NCI-H1417 (cell line): ENCODE data around the gene CLEC18B.
"Not testable (repeated sequence)": the region's sequence is repeated elsewhere in the genome, so short reads cannot be mapped to it uniquely, and the experiment has no call there.

Experiments used
- DNase-seq, 3 experiments: peaks; one replicate each; lab custom pipeline; 2025; lab: John Stamatoyannopoulos, UW

Gene CLEC18B

DNA sequence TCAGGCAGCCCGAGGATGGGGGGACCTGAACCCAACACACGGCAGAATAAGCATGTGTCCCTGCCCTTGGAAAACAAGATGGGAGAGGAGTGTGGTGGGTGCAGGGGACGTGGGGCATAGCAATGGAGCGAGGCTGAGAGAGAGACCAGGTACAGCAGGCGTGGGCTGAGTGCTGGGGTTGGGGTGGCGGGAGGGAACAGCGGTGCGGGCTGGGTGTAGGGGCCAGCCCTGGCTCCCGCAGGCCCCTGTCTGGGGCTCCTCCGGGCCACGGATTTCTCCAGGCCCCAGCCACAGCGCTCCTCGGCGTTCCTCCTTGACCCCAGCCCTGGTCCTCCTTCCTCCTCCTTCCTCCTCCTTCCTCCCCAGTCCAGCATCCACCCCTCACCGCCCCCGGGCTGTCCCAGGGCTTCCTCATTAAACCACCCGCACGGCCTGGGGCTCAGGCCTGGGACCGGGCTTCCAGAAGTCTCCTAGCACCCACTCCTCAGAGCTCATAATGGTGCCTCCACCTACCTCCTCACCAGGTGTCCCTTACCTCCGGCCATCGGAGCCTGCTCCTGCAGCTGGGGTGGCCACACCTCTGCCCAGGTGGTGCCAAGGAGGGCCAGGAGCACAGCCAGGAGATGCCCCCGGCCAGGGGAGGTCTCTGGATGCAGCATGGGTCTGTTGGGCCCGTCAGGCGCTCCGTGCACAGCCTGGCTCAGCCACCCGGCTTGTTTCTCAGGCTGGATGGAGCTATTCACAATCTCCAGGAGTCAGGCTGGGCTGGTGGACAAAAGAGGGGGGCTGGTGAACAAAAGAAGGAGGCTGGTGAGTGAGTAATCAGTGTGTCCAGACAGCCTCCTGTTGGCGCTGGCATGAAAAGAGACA, at the start of gene CLEC18B:
Gene CLEC18B, minus strand, starts transcription at position 867 of the 870 bp plus-strand sequence. Its CDS starts 208 bp downstream, at position 659.
- not testable (repeated sequence) for DNase-seq

DNA sequence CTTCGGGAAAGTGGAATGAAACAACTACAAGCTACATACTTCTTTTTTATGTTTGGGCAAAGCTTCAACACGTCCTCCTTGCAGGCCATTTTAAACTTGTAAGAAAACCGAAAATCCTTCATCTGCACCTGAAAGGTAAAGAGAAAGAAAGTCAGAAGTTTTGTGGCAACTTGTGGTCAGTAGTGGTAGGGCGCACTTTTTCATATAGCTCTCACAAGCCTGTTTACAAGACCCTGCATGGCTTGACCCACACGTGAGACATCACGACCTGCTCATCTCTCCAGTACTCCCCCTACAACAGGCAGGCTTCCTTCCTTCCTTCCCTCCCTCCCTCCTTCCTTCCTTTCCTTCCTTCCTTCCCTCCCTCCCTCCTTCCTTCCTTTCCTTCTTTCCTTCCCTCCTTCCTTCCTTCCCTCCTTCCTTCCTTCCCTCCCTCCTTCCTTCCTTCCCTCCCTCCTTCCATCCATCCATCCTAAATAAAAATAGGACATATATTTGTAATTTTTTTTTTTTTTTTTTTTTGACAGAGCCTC, 48.7 kb upstream of the CLEC18B start:
- no peak for DNase-seq

DNA sequence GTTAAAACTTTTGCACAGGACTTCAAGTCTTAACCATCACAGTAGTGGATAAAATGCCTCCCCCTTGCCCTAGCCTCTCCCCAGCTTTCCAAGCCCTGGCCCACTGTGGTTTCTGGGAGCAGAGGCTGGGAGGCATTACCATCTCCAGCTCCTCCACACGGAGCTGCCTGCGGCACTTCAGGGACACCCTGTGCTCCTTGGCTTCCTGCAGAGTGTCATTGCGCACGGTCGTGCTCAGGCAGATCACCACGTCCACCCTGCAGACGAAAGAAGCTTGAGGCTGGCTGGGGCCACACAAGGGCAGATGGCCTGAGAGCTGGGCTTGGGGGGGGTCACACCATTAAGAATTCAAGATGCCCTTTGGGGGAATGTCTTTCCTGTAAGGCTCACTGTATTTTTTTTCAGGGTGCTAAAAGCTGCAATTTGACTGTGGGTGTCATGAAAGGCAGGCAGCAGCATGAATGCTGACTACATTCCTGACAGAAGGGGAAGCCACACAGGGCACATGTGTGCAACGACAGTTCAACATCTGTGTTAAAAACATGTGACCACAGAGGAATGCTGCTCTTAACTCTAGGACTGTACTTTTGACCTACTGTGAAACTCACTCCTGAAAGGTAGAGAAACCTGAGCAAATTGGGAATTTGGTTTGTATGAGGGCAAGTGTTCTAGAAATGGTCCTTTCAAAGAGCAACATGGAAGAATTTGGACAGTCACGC, 47.7 kb upstream of the CLEC18B start:
- DNase-seq, result no peak

DNA sequence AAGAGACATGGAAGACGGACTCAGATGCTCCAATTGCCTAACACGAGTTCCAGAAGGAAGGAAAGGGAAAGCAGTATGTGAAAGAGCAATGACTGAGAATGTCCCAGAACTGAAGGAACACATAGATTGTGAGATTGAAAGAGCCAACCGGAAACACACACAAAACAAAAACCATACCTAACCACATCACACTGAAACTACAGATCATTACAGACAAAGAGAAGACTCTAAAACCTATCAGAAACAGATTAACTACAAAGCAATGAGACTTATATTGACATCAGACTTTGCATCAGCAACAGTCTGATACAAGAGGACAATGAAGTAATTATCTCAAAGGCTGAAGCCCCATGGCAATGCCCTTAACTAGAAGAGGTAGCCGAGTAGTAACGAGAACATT, 45.6 kb upstream of the CLEC18B start:
- no peak for DNase-seq

DNA sequence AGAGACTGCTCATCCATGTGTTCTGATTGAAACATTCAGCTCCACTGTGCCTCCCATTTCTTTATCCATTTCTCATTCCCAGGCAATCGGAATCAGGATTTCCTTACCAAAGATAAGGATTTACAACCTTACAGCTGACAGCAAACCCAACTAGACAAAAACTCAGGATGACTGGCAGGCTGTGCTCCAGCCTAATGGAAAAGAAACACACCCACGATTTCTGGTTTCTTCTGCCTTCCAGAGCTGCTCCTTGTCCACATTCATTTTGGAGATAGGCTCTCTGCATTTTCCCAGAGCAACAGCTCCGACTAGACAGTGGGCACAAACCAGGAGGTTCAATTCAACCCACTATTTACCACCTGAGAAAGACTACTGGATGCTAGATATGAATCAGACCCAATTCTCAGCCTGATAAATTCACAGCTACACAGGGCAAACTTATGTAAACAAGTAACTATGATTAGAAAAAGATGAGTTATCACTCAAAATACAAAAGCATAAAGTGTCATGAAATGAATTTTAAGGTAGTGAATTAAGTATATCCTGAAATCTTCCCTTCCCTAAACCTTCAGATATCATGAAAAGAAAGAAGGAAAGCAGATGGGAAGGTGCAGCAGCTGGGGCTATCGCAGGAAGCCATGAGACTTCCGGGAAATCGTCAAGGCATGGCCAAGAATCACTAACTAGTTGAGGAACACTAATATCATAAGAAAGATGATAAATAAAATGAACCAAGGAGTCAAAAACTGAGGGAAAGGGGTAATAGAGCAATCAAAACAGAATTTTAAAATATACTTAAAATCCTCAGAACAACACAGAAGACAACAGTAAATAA, 44.8 kb upstream of the CLEC18B start:
- no peak for DNase-seq

DNA sequence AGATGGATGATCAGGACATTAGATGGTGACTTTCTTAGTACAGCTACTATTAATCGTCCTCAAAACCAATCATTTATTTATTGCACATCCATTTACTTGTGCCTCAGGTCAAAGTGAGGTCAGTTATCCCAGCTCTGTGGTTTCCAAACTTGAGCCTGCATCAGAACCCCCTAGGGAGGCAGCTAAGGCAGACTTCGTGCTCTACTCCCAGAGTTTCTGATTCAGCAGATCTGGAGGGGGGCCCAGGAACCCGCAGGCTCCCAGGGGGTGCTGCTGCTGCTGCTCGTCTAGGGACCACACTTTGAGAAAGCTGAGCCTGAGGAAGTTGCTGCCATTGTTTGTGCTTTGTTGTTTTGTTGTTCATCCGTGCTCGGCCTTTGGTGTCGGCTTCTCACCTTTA, 44.0 kb upstream of the CLEC18B start:
- no peak for DNase-seq

DNA sequence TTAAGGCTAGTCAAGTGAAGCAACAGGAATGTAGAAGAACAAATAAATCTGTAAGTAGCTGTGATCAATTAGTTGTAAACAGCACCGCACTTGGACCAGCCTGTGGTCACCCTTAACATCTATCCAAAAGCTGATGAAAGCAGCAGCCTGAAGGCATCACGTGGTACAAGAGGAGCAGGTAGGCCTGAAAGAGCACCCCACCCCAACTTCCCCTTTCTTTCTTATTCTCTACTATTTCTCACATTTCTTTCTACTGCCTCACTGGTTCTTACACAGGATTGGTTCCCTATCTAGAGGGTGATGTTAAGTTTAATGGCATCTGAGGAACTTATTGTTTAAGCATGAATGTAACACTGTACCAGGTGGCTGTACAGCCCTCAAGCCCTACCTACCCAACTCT, 42.6 kb upstream of the CLEC18B start:
- no peak for DNase-seq

DNA sequence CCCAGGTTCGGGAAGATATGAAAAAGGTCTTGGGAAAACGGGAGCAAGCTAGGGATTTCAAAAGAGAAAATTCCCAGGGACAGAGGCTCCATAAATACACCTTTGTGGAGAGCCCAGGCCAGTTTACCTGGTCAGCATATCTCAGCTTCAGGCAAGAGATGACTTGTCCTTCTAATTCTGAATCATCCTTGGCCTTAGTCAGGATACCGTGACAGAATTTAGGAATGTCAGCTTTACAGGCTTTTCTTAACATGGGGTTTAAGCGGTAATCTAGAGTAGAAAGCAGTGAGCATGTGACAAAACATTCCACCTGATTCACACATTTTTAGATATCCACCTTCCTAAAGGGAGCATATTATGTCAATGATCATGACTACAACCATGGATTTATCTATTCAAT, 41.1 kb upstream of the CLEC18B start:
- no peak for DNase-seq

DNA sequence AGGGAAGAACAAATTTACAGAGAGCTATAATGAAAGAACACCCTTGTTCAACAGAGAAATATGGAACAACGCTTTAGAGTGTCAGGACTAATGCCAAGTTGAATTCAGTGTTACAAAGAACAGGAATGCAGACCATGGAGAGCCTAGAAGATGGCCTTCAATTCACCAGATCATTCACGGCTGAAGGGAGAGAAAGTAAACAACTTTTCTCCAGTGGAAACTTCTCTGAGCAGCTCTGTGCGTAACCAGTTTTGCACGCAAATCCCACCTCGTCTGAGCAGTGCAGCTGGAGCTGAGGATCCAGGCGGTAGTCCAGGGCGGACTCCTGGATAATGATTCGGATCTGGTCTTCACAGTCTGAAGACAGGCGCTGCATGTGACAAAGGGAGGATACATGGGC, 40.5 kb upstream of the CLEC18B start:
- no peak for DNase-seq

DNA sequence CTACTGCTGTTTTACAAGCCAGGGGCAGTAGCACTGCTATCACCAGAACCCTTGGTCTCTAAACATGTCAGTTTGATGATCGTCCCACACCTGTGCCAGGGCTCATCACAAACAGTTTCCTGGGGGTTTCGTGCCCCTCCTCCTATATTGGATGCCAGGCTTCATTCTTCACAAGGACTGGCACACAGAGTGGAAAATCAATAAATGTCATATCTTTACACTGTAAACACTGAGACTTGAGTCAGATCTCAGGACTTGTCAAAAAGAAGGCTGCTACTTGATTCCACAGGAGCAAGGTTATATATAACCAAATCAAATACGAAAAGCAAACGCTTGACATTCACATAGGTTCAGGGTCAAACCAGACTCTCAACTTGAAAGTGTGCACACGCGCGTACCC, 39.3 kb upstream of the CLEC18B start:
- no peak for DNase-seq

DNA sequence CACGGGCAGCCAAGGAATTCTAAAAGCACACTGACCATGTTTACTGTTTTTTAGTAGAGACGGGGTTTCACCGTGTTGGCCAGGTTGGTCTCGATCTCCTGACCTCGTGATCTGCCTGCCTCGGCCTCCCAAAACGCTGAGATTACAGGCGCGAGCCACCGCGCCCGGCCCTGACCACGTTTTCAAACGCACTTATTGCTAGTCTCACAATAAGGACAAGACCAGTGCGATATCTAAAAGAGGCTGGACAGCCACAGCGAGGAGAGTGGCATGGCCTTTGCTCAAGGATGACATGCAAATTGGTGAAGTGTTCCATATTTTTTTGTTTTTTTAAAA, 35.0 kb upstream of the CLEC18B start:
- no peak for DNase-seq

DNA sequence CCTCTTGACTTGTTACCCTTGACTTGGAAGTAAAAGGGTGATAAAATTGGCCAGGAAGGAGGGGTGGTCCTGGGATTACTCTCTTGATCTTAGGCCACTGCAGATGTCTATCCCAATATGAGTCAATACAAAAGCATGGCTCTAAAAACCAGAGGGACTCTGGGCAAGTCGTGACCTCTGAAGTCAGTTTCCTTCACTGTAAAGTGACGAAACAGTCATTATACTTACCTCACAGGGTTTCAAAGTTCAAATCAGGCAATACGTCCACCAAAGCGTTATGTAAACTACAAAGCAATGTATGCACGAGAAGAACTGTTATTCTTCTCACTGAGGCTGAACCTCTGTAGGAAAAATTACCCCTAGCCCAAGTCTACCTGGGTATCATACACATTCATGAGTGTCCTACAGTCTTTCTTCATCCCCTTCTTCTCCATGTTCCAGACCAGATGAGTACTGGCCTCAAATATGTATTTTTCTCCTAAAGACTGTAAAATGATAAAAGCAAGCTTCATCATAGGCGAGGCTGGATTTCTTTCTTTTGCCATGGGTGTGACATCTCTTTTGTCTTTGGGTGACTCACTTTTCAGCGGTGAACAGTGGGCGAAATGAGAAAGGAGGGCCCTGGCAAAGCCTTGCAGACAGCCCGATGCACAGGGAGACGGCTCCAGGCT, 34.5 kb upstream of the CLEC18B start:
- DNase-seq, result no peak

DNA sequence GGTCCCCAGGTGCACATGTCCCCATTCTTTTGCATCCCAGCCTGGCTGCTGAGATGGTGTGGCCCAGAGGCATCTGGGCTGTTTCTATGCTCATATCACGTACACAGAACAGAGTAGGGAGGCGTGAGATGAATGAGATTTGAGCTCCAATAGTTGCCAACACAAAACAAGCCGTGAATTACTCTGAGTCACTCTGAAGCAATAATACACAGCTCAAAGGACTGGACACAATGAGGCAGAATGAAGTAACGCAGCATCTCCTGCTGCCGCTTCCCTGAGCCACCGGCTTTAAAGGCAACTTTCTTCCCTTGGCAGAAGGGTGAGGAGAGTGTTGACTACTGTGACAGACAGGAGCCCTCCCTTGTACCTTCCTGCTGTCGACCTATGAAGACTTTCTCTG, 33.9 kb upstream of the CLEC18B start:
- DNase-seq, result no peak

DNA sequence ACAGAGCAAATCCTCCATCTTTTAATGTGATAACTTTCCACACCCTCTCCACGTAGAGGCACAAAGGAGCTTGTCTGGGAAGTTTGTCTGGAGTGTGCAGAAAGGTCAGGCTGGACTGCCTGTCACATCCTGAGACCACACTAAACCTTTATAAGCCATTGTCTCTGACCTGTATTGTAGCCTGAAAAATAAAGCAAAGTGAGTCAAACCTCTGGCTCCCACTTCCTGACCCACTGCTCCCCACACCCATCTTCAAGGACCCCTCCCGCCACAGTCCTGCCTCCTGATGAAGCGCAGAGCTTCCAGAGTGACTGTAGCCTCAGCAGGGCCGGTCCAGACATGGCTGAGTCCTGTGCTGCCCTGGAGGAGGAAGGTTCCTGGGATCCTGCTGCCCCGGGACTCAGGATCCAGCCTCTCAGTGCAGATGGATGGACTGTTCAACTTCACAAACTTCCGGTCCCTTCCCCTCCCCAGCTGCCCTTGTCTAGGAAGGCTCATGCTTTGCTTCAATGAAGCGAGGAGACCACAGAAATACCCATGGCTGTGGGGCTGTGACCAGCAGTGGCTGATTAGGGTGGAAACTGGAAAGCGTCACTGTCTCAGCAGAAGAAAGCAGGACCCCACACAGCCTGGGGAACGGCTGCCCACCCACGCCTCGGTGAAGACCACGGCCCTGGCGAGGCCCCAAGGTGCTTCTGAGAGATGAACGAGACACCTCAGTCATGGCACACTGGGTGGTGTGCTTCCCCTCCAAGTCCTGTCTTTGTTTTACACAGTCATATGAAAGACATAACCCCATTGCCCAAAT, 30.9 kb upstream of the CLEC18B start:
- DNase-seq, result no peak

DNA sequence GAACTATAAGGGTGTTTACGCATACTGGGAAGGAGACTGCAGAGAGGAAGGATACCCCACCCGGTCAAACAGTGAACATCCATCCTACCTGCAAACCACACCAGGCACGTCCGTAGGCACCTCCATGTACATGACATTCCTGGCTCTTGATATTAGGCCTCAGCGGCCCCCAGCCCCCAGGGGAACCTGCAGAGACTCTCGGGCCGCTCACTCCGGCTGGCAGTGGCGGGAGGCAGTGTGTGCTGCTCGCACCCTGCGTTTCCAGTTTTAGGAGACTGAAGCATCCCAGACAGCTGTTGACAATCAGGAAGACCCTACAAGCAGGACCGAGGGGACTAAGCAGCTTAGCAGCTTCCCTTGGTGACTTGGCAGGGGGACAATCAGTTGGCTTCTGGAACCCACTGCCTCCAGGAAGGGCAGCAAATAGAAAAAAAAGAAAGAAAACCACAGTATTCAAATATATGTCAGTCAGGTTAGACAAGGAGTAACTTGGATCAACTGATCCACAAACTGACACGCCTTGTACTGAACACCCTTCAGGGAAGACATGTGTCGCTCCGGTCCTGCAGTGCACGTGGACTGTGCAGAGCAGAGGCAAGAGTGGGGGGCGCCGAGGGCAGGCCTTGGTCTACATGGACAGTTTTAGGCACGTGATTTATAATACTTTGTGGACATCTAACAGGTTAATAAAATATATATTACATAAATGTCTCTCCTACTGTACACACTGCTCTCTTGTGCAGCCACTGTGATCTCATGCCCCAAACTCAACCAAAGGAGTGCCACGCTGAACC, 29.9 kb upstream of the CLEC18B start:
- DNase-seq, result no peak

DNA sequence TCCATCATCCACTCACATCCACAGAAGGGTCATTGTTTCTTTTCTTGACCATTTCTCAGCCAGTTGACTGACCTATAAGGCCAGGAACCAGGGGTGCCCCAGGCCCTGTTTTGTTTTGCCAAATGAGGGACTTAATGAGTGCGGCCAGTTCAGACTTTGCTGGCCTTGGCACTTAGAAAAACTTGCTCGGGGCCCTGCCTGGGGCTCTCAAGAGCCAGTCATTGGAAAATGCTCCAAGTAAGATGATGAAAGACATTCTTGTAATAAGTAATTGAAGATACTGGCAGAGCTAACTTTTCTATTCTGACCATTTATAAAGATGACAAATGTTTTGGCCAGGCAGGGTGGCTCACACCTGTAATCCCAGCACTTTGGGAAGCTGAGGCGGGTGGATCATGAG, 29.0 kb upstream of the CLEC18B start:
- DNase-seq, result no peak

DNA sequence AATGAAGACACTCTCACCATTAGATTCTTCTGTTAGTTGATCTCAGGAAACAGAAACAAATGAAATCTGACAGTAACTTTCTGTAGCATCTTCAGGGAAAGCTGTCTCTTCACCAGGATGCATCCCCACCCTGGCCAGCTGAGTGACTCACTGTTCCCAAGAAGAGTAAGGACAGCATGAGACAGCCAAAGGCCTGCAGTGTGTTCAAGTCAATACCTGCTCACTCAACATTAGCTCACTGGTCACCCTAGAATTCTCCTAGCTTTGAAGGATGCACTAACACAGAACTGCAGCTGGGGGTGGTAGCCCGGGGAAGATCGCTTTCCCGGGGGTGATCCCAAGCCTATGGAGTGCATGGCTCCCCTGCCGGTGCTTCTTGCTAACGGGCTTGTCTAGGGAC, 28.2 kb upstream of the CLEC18B start:
- DNase-seq, result no peak

DNA sequence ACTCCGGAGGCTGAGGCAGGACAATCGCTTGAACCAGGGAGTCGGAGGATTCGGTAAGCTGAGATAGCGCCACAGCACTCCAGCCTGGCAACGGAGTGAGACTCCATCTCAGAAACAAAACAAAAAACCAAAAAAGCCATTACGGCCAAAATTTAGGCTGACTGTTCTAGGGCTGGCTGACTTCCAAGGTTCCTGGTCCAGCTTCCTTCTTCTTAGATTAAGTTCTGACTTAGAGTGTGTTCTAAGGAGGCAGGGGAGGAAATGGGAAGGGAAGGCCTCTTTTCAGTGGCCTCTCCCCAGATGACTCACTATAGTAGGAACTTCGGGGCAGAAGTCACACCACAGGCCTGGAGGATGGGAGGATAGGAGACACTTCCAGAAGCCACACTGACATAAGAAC, 27.7 kb upstream of the CLEC18B start:
- no peak for DNase-seq

DNA sequence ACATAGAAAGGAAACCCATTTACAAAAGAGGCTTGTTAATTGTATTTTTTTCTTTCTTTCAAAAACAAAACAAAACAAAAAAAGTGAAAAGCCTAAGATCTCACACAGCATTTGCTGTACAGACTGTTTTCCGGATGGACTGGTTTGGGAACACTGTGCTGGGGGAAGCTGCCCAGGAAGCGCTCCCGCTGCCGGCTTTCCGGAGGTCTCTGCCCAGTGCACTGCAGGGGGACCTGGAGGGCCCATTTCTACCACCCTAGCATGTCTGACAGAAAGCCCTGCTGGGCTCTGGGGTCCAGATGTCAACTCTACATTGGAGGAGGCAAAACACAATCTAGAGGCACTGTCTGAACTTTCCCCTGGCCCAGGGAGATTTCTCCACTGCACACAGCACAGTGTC, 26.3 kb upstream of the CLEC18B start:
- no peak for DNase-seq

DNA sequence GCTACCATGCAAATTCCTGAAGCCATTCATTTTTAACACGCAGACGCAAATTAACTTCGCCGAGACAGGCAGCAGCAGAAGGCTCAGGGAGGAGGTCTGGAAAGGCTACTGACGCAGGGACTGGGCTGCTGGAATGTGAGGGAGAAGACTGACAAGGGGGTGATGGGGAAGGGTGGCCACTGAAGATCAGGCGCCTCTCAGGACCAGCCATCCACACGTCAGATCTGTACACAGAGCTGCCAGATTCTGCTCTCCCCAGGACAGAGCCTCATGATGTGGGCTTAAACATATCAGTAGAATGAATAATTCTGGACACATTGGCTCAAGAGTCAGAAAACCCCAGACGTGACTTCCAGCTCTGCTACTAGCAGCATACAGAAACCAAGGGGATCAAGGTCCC, 25.6 kb upstream of the CLEC18B start:
- no peak for DNase-seq
